BLaER1 (cell line): ENCODE data around the gene TMPRSS9.

Experiments used
- H3K27ac ChIP-seq: shearing (Covaris generic); formaldehyde crosslinking; 2 replicates; pipeline ENCODE4 v1.8.1; 2022
- H3K27me3 ChIP-seq: shearing (Covaris generic); formaldehyde crosslinking; 2 replicates; pipeline ENCODE4 v1.8.1; 2022
- H3K36me3 ChIP-seq: shearing (Covaris generic); formaldehyde crosslinking; 2 replicates; pipeline ENCODE4 v1.8.1; 2022
- H3K4me1 ChIP-seq: shearing (Covaris generic); formaldehyde crosslinking; 2 replicates; pipeline ENCODE4 v1.8.1; 2022
- H3K4me2 ChIP-seq: shearing (Covaris generic); formaldehyde crosslinking; 2 replicates; pipeline ENCODE4 v1.8.1; 2022
- H3K4me3 ChIP-seq: shearing (Covaris generic); formaldehyde crosslinking; 2 replicates; pipeline ENCODE4 v1.8.1; 2022
- H3K9ac ChIP-seq: shearing (Covaris generic); formaldehyde crosslinking; 2 replicates; pipeline ENCODE4 v1.8.1; 2022
- H3K9me3 ChIP-seq: shearing (Covaris generic); formaldehyde crosslinking; 2 replicates; pipeline ENCODE4 v1.8.1; 2022
- H4K20me1 ChIP-seq: shearing (Covaris generic); formaldehyde crosslinking; 2 replicates; pipeline ENCODE4 v1.8.1; 2022
- Cebpa-rat ChIP-seq: shearing (Covaris generic); IDR thresholded peaks from 2 replicates; pipeline ENCODE4 v1.8.1; 2022

TMPRSS9 gene

DNA sequence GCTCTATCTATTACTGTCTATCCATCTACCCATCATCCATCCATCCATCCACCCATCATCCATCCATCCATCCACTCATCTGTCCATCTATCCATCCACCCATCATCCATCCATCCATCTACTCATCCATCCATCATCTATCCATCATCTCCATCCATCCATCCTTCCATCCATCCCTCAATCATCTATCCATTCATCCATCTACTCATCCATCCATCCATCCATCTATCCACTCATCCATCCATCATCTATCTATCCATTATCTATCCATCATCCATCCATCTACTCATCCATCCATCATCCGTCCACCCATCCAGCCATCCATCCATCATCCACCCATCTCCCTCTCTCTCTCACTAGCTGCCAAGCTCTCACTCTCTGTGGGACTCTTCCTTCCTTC lies 80.5 kb downstream of the TMPRSS9 start:
- Histone ChIP-seq H3K9ac (no peak overlapping the region), H3K36me3 (peaks cover 94% of the 10 kb centered on the region), H3K4me2 (no peak overlapping the region), H3K9me3 (no peaks in the 10 kb centered on the region), H3K4me1 (peaks cover 12% of the 10 kb centered on the region; the same call in 1 of the 2 replicates), H3K27ac (no peak overlapping the region), H4K20me1 (peaks cover 92% of the 10 kb centered on the region), H3K27me3 (no peaks in the 10 kb centered on the region), H3K4me3 (no peak overlapping the region)
- no peak for TF ChIP-seq Cebpa-rat

DNA sequence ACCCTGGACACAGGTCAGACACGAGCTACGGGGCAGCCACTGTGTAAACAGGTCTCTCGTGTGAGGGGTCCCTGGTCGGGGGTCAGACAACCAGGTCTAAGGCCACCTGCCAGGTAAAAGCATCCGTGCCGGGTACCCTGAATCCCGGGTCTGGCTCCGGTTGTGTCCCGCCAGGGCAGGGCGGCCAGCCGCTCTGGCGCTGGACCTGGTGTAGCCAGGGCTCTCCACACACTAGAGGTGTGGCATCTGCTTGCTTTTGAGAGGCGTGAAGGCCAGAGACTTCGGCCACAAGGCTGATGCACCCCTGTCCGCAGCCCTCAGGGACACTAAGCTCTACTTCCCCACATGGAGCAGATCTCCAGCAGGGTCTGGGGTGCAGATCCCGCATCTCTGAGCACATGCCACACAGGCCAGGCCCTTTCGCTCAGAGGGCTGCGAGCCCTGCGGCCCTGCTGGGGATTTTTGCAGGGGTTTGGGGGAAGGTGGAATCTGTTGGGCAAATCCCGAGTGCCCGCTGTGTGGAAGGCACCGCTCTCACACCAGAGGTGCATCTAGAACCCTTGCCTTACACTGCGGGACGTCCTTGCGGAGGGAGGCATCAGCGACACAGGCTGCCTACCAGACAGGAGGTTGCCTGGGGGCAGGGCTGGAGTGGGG lies 81.2 kb downstream of the TMPRSS9 start:
- TF ChIP-seq Cebpa-rat, result no peak
- Histone ChIP-seq H3K4me1 (peaks cover 14% of the 10 kb centered on the region), H3K36me3 (peaks cover 87% of the 10 kb centered on the region), H3K4me2 (no peak overlapping the region), H3K4me3 (no peak overlapping the region), H3K27ac (no peak overlapping the region), H3K27me3 (no peaks in the 10 kb centered on the region), H4K20me1 (peaks cover 86% of the 10 kb centered on the region), H3K9ac (no peak overlapping the region), H3K9me3 (no peaks in the 10 kb centered on the region)

DNA sequence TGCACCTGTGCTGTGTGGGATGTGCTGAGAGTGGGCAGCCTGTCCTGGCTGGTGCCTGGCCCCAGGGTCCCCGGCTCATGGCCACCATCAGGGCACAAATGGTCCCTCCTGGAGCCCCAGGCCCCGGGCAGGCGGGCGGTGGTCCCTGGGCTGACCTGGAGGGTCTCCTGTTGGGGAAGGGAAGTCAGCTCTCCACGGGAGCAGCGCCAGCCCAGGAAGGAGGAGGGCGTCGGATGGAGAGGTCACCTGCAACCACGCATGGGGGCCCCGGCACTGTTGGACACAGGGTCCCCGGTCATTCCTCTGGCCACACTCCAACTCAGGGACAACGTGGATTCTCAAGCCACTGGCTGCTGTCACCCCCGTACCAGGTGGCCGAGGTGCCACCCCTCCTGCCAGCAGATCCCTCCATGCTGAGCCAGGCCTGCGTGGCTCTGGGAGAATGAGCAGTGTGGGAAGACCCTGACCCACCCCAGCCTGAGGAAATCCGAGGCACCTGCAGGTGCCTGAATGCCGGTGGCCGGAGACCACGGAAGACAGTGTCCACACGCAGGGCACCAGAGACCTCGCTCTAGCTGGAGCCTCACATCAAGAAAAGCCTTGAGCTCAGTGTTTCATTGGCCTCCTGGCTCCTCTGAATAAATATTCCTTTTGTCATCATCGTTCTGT lies 83.2 kb downstream of the TMPRSS9 start:
- no peak for TF ChIP-seq Cebpa-rat
- Histone ChIP-seq H3K9me3 (no peaks in the 10 kb centered on the region), H3K4me3 (no peak overlapping the region), H3K27me3 (no peaks in the 10 kb centered on the region), H3K4me1 (peaks cover 34% of the 10 kb centered on the region), H3K4me2 (no peak overlapping the region), H3K36me3 (peaks cover 68% of the 10 kb centered on the region), H4K20me1 (peaks cover 87% of the 10 kb centered on the region), H3K9ac (no peak overlapping the region), H3K27ac (0 out of 2 replicates have a peak overlapping the region, but pooled peaks have one; percentile 72)

DNA sequence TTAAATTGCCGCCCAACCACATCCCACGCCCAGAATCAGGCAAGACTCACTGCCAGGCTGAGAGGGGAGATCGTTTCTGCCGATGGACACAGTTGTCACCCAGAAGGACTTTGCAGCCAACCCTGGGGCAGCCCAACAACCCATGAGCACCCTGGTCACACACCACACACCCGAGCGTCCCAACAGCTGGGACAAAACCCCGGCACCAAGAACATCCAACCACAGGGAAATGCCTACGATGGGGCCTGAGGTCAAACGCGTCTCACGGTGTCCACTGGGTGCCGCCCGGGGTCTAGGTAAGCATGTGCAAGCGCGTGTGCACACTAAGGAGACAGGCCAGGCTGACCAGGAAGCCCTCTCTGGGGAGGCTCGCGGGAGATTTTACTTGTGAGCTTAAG lies 83.7 kb downstream of the TMPRSS9 start:
- no peak for TF ChIP-seq Cebpa-rat
- no peaks in the 10 kb centered on the region for H3K27me3 ChIP-seq
- peaks cover 64% of the 10 kb centered on the region for H3K36me3 ChIP-seq
- H3K9me3 ChIP-seq, result no peaks in the 10 kb centered on the region
- peak overlapping the region; percentile 72; the same call in 1 of the 2 replicates for H3K27ac ChIP-seq
- H4K20me1 ChIP-seq, result peaks cover 87% of the 10 kb centered on the region
- H3K4me3 ChIP-seq, result no peak overlapping the region
- peaks cover 40% of the 10 kb centered on the region for H3K4me1 ChIP-seq
- no peak overlapping the region for H3K9ac ChIP-seq
- no peak overlapping the region for H3K4me2 ChIP-seq

DNA sequence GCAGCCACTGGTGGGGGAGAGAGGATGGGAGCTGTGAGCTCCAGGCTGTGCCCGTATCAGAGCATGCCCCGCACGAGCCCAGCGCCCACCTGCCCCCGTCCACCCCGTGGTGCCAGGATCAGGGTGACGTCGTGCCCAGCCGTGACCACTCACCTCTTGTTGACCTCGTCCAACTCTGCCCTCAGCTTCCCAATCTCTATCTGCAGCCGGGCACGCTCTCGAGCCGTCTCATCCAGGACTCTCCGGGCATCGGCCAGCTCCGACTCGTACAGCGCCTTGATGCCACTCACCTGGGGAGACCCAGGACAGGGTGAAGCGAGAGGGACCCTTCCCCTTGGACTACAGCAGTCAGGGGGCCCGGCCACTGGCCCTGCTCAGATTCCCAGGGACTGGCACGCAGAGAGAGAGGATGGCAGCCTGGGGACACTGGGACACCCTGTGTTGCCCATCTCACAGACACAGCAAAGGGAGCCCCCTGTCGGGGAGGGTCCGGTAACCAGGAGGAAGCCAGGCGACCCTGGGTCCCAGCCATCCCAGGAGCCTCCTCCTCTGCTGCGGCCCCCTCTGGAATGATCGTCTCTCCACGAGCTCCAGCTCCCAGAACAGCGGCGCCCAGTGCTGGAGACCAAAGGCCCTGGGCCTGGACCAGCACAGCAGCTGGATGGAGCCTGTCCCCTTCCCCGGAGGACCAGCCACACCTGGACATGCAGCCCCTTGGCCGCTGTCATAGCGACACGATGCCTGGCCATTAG lies 84.4 kb downstream of the TMPRSS9 start:
- H3K4me2 ChIP-seq, result no peak overlapping the region
- H3K4me1 ChIP-seq, result peaks cover 46% of the 10 kb centered on the region
- H3K27me3 ChIP-seq, result no peaks in the 10 kb centered on the region
- H3K9me3 ChIP-seq, result no peaks in the 10 kb centered on the region
- no peak overlapping the region for H3K4me3 ChIP-seq
- peaks cover 87% of the 10 kb centered on the region for H4K20me1 ChIP-seq
- no peak overlapping the region for H3K9ac ChIP-seq
- H3K36me3 ChIP-seq, result peaks cover 64% of the 10 kb centered on the region
- H3K27ac ChIP-seq, result peak overlapping the region; percentile 72
- TF ChIP-seq Cebpa-rat, result no peak

DNA sequence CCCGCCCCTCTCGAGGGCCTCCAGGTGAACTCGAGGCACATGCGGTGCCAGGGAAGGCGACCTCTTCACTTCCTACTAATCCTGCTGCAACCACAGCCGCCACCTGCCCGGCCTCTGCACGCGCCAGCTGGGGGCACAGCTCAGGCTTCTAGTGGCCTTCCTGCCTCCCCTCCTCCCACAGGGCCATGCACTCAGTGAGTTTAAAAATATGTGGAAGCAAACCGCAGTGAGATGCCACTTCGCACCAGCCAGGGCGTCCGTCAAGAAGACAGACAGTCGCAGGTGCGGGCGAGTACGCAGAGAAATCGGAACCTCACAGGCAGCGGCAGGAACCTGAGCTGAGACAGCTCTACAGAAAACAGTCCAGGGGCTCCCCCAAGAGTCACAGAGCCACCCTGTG lies 86.3 kb downstream of the TMPRSS9 start:
- Histone ChIP-seq H3K4me1 (peaks cover 62% of the 10 kb centered on the region), H3K4me2 (peak overlapping the region; percentile 91), H3K9me3 (no peaks in the 10 kb centered on the region), H3K4me3 (peak overlapping the region; percentile 52), H4K20me1 (peaks cover 87% of the 10 kb centered on the region), H3K36me3 (peaks cover 64% of the 10 kb centered on the region), H3K9ac (peak overlapping the region; percentile 68), H3K27ac (peak overlapping the region; percentile 85), H3K27me3 (no peaks in the 10 kb centered on the region)
- no peak for TF ChIP-seq Cebpa-rat

DNA sequence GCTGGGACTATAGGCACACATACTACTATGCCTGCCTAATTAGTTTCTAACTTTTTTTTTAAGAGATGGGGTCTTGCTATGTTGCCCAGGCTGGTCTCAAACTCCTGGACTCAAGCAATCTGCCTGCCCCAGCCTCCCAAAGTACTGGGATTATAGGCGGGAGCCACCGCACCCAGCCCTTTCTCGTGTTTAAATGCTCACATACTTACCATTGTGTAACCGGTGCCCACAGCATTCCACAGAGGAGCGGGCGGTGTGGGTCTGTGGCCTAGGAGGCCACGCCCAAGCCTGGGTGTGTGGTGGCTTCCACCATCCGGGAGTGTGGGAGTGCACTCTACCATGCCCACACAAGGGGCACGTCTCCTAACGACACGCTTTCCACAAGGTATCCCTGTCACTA lies 89.0 kb downstream of the TMPRSS9 start:
- Histone ChIP-seq H3K4me1 (peaks cover 82% of the 10 kb centered on the region), H4K20me1 (peaks cover 87% of the 10 kb centered on the region), H3K4me3 (no peak overlapping the region), H3K36me3 (peaks cover 59% of the 10 kb centered on the region), H3K4me2 (peak overlapping the region; percentile 91), H3K9me3 (no peaks in the 10 kb centered on the region), H3K27ac (peak overlapping the region; percentile 85), H3K27me3 (no peaks in the 10 kb centered on the region), H3K9ac (no peak overlapping the region)
- TF ChIP-seq Cebpa-rat, result no peak

DNA sequence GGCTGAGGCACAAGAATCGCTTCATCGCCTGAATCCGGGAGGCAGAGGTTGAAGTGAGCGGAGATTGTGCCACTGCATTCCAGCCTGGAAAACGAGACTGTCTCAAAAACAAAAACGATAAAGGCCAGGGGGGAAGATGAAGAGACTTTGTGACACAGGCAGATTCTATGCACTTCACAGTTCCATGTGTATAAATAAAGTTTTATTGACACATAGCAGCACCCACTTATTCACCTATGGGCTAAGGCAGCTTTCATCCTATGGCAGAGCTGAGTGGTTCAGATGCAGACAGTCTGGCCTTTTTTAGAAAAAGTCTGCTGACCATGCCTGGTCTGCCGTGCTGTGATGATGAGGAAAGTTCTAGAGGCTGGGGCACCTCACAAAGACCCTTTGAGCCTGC lies 91.1 kb downstream of the TMPRSS9 start:
- no peaks in the 10 kb centered on the region for H3K9me3 ChIP-seq
- peaks cover 86% of the 10 kb centered on the region for H3K4me1 ChIP-seq
- peaks cover 49% of the 10 kb centered on the region for H3K36me3 ChIP-seq
- no peak overlapping the region for H3K9ac ChIP-seq
- peaks cover 96% of the 10 kb centered on the region for H4K20me1 ChIP-seq
- TF ChIP-seq Cebpa-rat, result no peak
- H3K4me2 ChIP-seq, result peak overlapping the region; percentile 17; the same call in 1 of the 2 replicates
- H3K27me3 ChIP-seq, result no peaks in the 10 kb centered on the region
- H3K4me3 ChIP-seq, result no peak overlapping the region
- H3K27ac ChIP-seq, result no peak overlapping the region

DNA sequence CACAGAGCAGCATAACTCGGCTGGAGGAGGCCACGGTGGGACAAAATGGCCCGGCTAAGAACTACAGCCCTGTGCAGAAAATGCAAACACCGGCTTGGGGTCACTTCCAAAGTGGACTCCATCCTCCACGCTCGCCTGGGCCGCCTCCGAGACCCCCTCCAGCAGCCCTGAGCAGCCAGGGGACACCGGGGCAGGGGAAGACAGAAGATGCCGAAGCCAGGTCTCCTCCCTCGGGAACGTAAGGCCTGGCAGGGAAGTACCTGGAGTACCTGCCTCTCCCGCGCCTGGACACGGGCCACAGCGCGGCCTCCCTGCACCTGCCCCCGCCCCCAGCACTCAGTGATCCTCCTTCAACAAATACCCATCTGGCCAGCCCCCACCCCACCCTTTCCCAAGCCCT lies 91.7 kb downstream of the TMPRSS9 start:
- H3K27ac ChIP-seq, result no peak overlapping the region
- H3K27me3 ChIP-seq, result no peaks in the 10 kb centered on the region
- no peak overlapping the region for H3K4me3 ChIP-seq
- H3K4me1 ChIP-seq, result peaks cover 80% of the 10 kb centered on the region
- H4K20me1 ChIP-seq, result peaks cover 94% of the 10 kb centered on the region
- no peak overlapping the region for H3K9ac ChIP-seq
- H3K4me2 ChIP-seq, result peak overlapping the region; percentile 17
- H3K9me3 ChIP-seq, result no peaks in the 10 kb centered on the region
- peaks cover 49% of the 10 kb centered on the region for H3K36me3 ChIP-seq
- no peak for TF ChIP-seq Cebpa-rat
